ENCODE results near the gene HDAC9. TPM values are rescaled to one million over a fixed set of nuclear protein-coding genes. Genes with fewer than 3 reads are reported as not detected.

The HDAC9 gene
- total and polyA plus RNA-seq, 2 experiments from 2014 or later: 32.7 to 101 TPM

GRCh38 chr7:18654709-18655108 lies 159.2 kb downstream of the HDAC9 start:
- no peak for TF ChIP-seq CTCF (IDR thresholded peaks at IDR 0.05; ENCODE audit: low read depth, low read length)
- H3K36me3 ChIP-seq: peaks cover 17% of the 10 kb centered on the region
- H3K4me1 ChIP-seq (ENCODE audit: low read depth): no peaks in the 10 kb centered on the region
- H3K9me3 ChIP-seq (ENCODE audit: low read depth): no peaks in the 10 kb centered on the region
- no peaks in the 10 kb centered on the region for H3K27me3 ChIP-seq
- DNase-seq (ENCODE audit: low read depth in 1 of 2, low spot score in 1 of 2): no peak
- H3K4me3 ChIP-seq: no peak overlapping the region
- H3K27ac ChIP-seq: no peak overlapping the region

GRCh38 chr7:18655506-18655905 lies 160.0 kb downstream of the HDAC9 start:
- no peaks in the 10 kb centered on the region for H3K27me3 ChIP-seq
- peaks cover 17% of the 10 kb centered on the region for H3K36me3 ChIP-seq
- no peaks in the 10 kb centered on the region for H3K9me3 ChIP-seq (ENCODE audit: low read depth)
- TF ChIP-seq CTCF (IDR thresholded peaks at IDR 0.05; ENCODE audit: low read depth, low read length): no peak
- no peak for DNase-seq (ENCODE audit: low read depth in 1 of 2, low spot score in 1 of 2)
- H3K4me3 ChIP-seq: no peak overlapping the region
- no peaks in the 10 kb centered on the region for H3K4me1 ChIP-seq (ENCODE audit: low read depth)
- H3K27ac ChIP-seq: no peak overlapping the region

GRCh38 chr7:18655912-18656311 lies 160.4 kb downstream of the HDAC9 start:
- no peak for DNase-seq (ENCODE audit: low read depth in 1 of 2, low spot score in 1 of 2)
- Histone ChIP-seq H3K4me1 (ENCODE audit: low read depth) (no peaks in the 10 kb centered on the region), H3K36me3 (peaks cover 17% of the 10 kb centered on the region), H3K27ac (no peak overlapping the region), H3K27me3 (no peaks in the 10 kb centered on the region), H3K4me3 (no peak overlapping the region), H3K9me3 (ENCODE audit: low read depth) (no peaks in the 10 kb centered on the region)
- TF ChIP-seq CTCF (IDR thresholded peaks at IDR 0.05; ENCODE audit: low read depth, low read length): no peak

GRCh38 chr7:18656362-18656761 lies 160.8 kb downstream of the HDAC9 start:
- no peak for DNase-seq (ENCODE audit: low read depth in 1 of 2, low spot score in 1 of 2)
- Histone ChIP-seq H3K27ac (no peak overlapping the region), H3K27me3 (no peaks in the 10 kb centered on the region), H3K4me3 (no peak overlapping the region), H3K4me1 (ENCODE audit: low read depth) (no peaks in the 10 kb centered on the region), H3K36me3 (peaks cover 19% of the 10 kb centered on the region), H3K9me3 (ENCODE audit: low read depth) (no peaks in the 10 kb centered on the region)
- no peak for TF ChIP-seq CTCF (IDR thresholded peaks at IDR 0.05; ENCODE audit: low read depth, low read length)

- Histone ChIP-seq H3K4me1 (ENCODE audit: low read depth) (no peaks in the 10 kb centered on the region), H3K36me3 (peaks cover 22% of the 10 kb centered on the region), H3K4me3 (no peak overlapping the region), H3K27ac (no peak overlapping the region), H3K27me3 (no peaks in the 10 kb centered on the region), H3K9me3 (ENCODE audit: low read depth) (no peaks in the 10 kb centered on the region)
- DNase-seq (ENCODE audit: low read depth in 1 of 2, low spot score in 1 of 2): no peak
- no peak for TF ChIP-seq CTCF (IDR thresholded peaks at IDR 0.05; ENCODE audit: low read depth, low read length)
Observed at GRCh38 chr7:18659746-18660145, 164.2 kb downstream of the HDAC9 start.

- Histone ChIP-seq H3K36me3 (peaks cover 17% of the 10 kb centered on the region), H3K27ac (no peak overlapping the region), H3K27me3 (no peaks in the 10 kb centered on the region), H3K4me1 (ENCODE audit: low read depth) (no peaks in the 10 kb centered on the region), H3K9me3 (ENCODE audit: low read depth) (no peaks in the 10 kb centered on the region), H3K4me3 (no peak overlapping the region)
- DNase-seq (ENCODE audit: low read depth in 1 of 2, low spot score in 1 of 2): no peak
- no peak for TF ChIP-seq CTCF (IDR thresholded peaks at IDR 0.05; ENCODE audit: low read depth, low read length)
Observed at GRCh38 chr7:18663321-18663720, 167.8 kb downstream of the HDAC9 start.
